Stimulated activated CD8-positive, alpha-beta memory T cell treated with anti-CD3 and anti-CD28 coated beads, Interleukin-12 subunit alpha, Interleukin-12 subunit beta, amount 100 ng/mL, for 24 hours (primary cell): ENCODE data around the gene XRCC3.

ENCODE experiments used
- DNase-seq: peaks from one replicate; pipeline ENCODE4 v3.0.0-alpha.2; 2020; ENCODE audit errors: extremely low read depth

The XRCC3 gene

GRCh38 chr14:103706551-103707328, 8.5 kb downstream of the XRCC3 start:
- DNase-seq = no peak

GRCh38 chr14:103705504-103706284, 9.6 kb downstream of the XRCC3 start:
- DNase-seq = no peak

- no peak for DNase-seq
Observed at GRCh38 chr14:103705118-103705503, 10.1 kb downstream of the XRCC3 start.

GRCh38 chr14:103704708-103705107, 10.5 kb downstream of the XRCC3 start:
- DNase-seq = no peak

- DNase-seq = no peak
Observed at GRCh38 chr14:103703433-103704385, 11.5 kb downstream of the XRCC3 start.

GRCh38 chr14:103702497-103703432, 12.5 kb downstream of the XRCC3 start:
- DNase-seq = no peak

GRCh38 chr14:103702095-103702494, 13.2 kb downstream of the XRCC3 start:
- no peak for DNase-seq

- DNase-seq = no peak
Observed at GRCh38 chr14:103700753-103701490, 14.3 kb downstream of the XRCC3 start.

- no peak for DNase-seq
Observed at GRCh38 chr14:103699901-103700752, 15.1 kb downstream of the XRCC3 start.

GRCh38 chr14:103699261-103699661, 16.0 kb downstream of the XRCC3 start:
- DNase-seq = no peak

GRCh38 chr14:103698380-103699260, 16.6 kb downstream of the XRCC3 start:
- DNase-seq = no peak

- DNase-seq = no peak
Observed at GRCh38 chr14:103697603-103698379, 17.5 kb downstream of the XRCC3 start.

- DNase-seq = no peak
Observed at GRCh38 chr14:103697206-103697602, 18.0 kb downstream of the XRCC3 start.

- no peak for DNase-seq
Observed at GRCh38 chr14:103696466-103697071, 18.7 kb downstream of the XRCC3 start.

GRCh38 chr14:103696070-103696402, 19.2 kb downstream of the XRCC3 start:
- DNase-seq = no peak

- no peak for DNase-seq
Observed at GRCh38 chr14:103695296-103696069, 19.8 kb downstream of the XRCC3 start.
